ENCODE measurements around the gene ZNF77. TPM values are rescaled to one million over a fixed set of nuclear protein-coding genes. Genes with fewer than 3 reads are reported as not detected.

ZNF77 gene
- total RNA-seq, 1 experiment from 2014 or later, result 5.9 TPM

DNA sequence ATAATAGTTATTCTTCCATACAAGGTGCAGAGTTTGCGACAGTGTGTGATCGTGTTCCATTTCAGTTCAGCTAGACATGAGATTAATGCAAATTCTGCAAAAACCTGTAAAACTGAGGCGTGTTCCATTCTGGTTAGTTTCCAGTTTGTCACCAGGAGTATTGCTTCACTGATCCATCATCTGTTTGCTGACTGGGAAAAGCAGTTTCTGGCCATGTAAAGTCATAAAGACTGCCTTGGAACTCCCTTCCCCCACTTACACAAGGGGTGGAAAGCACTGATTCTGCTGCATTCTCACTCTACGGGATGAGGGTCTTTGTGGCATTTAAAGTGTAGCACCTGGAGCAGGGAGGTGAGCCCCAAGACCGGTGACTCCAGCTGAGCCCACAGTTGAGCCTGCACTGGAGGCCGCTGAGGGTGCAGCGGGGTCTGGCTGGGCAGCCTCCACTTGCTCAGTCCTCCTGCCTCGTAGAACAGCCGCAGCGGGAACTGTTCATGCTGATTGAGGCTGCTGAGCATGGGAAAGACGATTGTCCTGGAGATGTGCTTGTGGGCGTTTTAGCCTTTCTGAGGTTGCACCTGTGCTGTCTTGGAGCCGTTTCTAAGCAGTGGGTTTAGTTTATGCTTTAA lies 42.1 kb downstream of the ZNF77 start:
- intact Hi-C loops (cut with micrococcal nuclease), result loop anchor here (5.0 kb wide), 1 partner anchor 40 kb away; the partner anchor contains the start of gene ZNF77
- no peaks in the 10 kb centered on the region for H3K9me3 ChIP-seq (ENCODE audit: control insufficient read depth in 1 of 2, insufficient read depth in 1 of 2, low read depth in 1 of 2, low read length in 2 of 2)
- POLR2A ChIA-PET, result no interaction called here
- CTCF ChIA-PET, result no interaction called here
- H3K36me3 ChIP-seq (ENCODE audit: control insufficient read depth in 1 of 2, insufficient read depth in 2 of 2, low read length in 2 of 2), result 0 out of 4 replicates have a peak, but pooled peaks cover 0 to 2% of the 10 kb centered on the region in 2 experiments
- RAD21 ChIA-PET (ENCODE audit: low non-redundant PET in 1 of 2, low total read pairs in 2 of 2, uncharacterized antibody in 2 of 2, unreplicated experiment in 2 of 2), result no interaction called here
- peak overlapping the region in 1 of 2 experiments; percentile 72; a peak in 1 of 4 replicates for H3K4me3 ChIP-seq (replicated peaks in 1 of 2; ENCODE audit: low read depth in 1 of 2, low read length in 2 of 2)
- BruUV-seq (replicated peaks), result no TSS peak
- DNase-seq (ENCODE audit: low read depth, low spot score) (no peak), ATAC-seq (no peak)
- no peak overlapping the region for H3K9ac ChIP-seq (ENCODE audit: low read length)
- no peaks in the 10 kb centered on the region for H4K20me1 ChIP-seq (ENCODE audit: insufficient read depth)
- peak overlapping the region; percentile 98; the same call in 1 of the 2 replicates for H3K4me2 ChIP-seq (ENCODE audit: low read length)
- no peaks in the 10 kb centered on the region for H3K27me3 ChIP-seq (ENCODE audit: insufficient read depth, low read length)
- H3K9me2 ChIP-seq (ENCODE audit: insufficient read depth), result no peaks in the 10 kb centered on the region
- H3K27ac ChIP-seq (ENCODE audit: low read depth, low read length), result no peak overlapping the region
- peaks cover 63% of the 10 kb centered on the region for H3K79me2 ChIP-seq (ENCODE audit: insufficient read depth, low read length)
- TF ChIP-seq CTCF (IDR thresholded peaks at IDR 0.05 in 2 of 3, conservative IDR thresholded peaks at IDR 0.05 in 1 of 3; ENCODE audit: borderline replicate concordance in 1 of 3, insufficient read depth in 1 of 3, low read depth in 2 of 3, low read length in 2 of 3) (no peak), ATF3 (IDR thresholded peaks at IDR 0.05) (no peak), POLR2AphosphoS5 (IDR thresholded peaks at IDR 0.05; ENCODE audit: low read depth, low read length) (no peak), ELF1 (IDR thresholded peaks at IDR 0.05; ENCODE audit: borderline replicate concordance, low read depth) (no peak), YY1 (IDR thresholded peaks at IDR 0.05; ENCODE audit: extremely low read depth, insufficient replicate concordance, low read depth, low read length) (no peak), JUND (IDR thresholded peaks at IDR 0.05) (no peak), ZNF274 (IDR thresholded peaks at IDR 0.05; ENCODE audit: low read depth, low read length) (no peak), CBX3 (IDR thresholded peaks at IDR 0.05; ENCODE audit: low read depth) (no peak), EZH2phosphoT487 (IDR thresholded peaks at IDR 0.05; ENCODE audit: borderline replicate concordance) (no peak), CEBPB (IDR thresholded peaks at IDR 0.05; ENCODE audit: low read depth) (no peak), SIN3A (IDR thresholded peaks at IDR 0.05; ENCODE audit: low read depth) (no peak), EZH2 (IDR thresholded peaks at IDR 0.05) (no peak)
- H2AFZ ChIP-seq (ENCODE audit: low read depth, low read length, poor library complexity, severe bottlenecking), result no peak overlapping the region
- H3K4me1 ChIP-seq (ENCODE audit: control insufficient read depth in 1 of 2, insufficient read depth in 2 of 2, low read length in 2 of 2), result peaks cover 4 to 12% of the 10 kb centered on the region in 2 experiments; a peak in 3 of 4 replicates

All from HCT116 (cell line).